IMR-90 (cell line): ENCODE data around the gene ZBTB7B. TPM values are rescaled to one million over a fixed set of nuclear protein-coding genes. Genes with fewer than 3 reads are reported as not detected.

Source experiments
- ATAC-seq: fragments of 200-7000 bp; cut with Tn5 transposase; 2 replicates; pipeline ENCODE4 v1.9.1; 2020; ENCODE audit warnings: low read depth, mild to moderate bottlenecking, moderate library complexity
- BruUV-seq: library from RNA; stranded (reverse); fragments of 400-500 nt; replicated peaks from 2 replicates; lab custom pipeline; 2021; lab: Mats Ljungman, UMichigan
- CTCF ChIA-PET: fragments of 300-600 bp; formaldehyde crosslinking; extraction: SDS; loops from one replicate; lab custom pipeline; 2021; ENCODE audit warnings: antibody characterized with exemption; lab: Yijun Ruan, JAX
- POLR2A ChIA-PET: fragments of 300-600 bp; sonication (Branson Sonifier 250); formaldehyde crosslinking; loops from one replicate; lab custom pipeline; 2022; ENCODE audit warnings: antibody characterized with exemption; ENCODE audit not compliant: unreplicated experiment; lab: Charles Lee
- DNase-seq: peaks from one replicate; pipeline ENCODE4 v3.0.0; 2013
- H2AFZ ChIP-seq: replicated peaks from 2 replicates; pipeline ENCODE3; 2013; ENCODE audit warnings: low read length, mild to moderate bottlenecking; ENCODE audit not compliant: poor library complexity
- H2AK5ac ChIP-seq: 2 replicates; pipeline ENCODE4 v1.6.1; 2013; ENCODE audit warnings: low read depth, low read length, inconsistent platforms
- H2AK9ac ChIP-seq: replicated peaks from 2 replicates; pipeline ENCODE3; 2013; ENCODE audit warnings: mild to moderate bottlenecking, low read depth, low read length, moderate library complexity; ENCODE audit not compliant: poor library complexity
- H2BK120ac ChIP-seq: 2 replicates; pipeline ENCODE4 v1.6.1; 2013; ENCODE audit warnings: low read depth, low read length, inconsistent platforms
- H2BK15ac ChIP-seq: 3 replicates; pipeline ENCODE4 v1.6.1; 2013; ENCODE audit warnings: low read depth, low read length, inconsistent platforms
- H2BK20ac ChIP-seq: 2 replicates; pipeline ENCODE4 v1.6.1; 2013; ENCODE audit warnings: low read depth, mild to moderate bottlenecking, inconsistent platforms, low read length, moderate library complexity
- H2BK5ac ChIP-seq: 2 replicates; pipeline ENCODE4 v1.6.1; 2013; ENCODE audit warnings: mild to moderate bottlenecking, low read depth, low read length, inconsistent platforms; ENCODE audit not compliant: poor library complexity, severe bottlenecking
- H3K14ac ChIP-seq: replicated peaks from 2 replicates; pipeline ENCODE4 v1.6.1; 2013; ENCODE audit warnings: low read depth, low read length, inconsistent platforms
- H3K18ac ChIP-seq: 2 replicates; pipeline ENCODE4 v1.6.1; 2013; ENCODE audit warnings: low read depth, low read length, control low read depth
- H3K23ac ChIP-seq: 2 replicates; pipeline ENCODE4 v1.6.1; 2013; ENCODE audit warnings: low read depth, low read length, inconsistent platforms
- H3K27ac ChIP-seq: 2 replicates; pipeline ENCODE4 v1.5.1; 2013; ENCODE audit warnings: mild to moderate bottlenecking, control low read depth, low read length; ENCODE audit not compliant: insufficient read depth
- H3K27me3 ChIP-seq: 2 replicates; pipeline ENCODE4 v1.6.1; 2013; ENCODE audit warnings: low read length; ENCODE audit not compliant: control insufficient read depth, insufficient read depth
- H3K36me3 ChIP-seq: 2 replicates; pipeline ENCODE4 v1.6.1; 2013; ENCODE audit warnings: low read length, mixed read lengths; ENCODE audit not compliant: control insufficient read depth, insufficient read depth
- H3K4ac ChIP-seq: 2 replicates; pipeline ENCODE4 v1.6.1; 2013; ENCODE audit warnings: low read depth, low read length, inconsistent platforms
- H3K4me1 ChIP-seq: 2 replicates; pipeline ENCODE4 v1.6.1; 2013; ENCODE audit warnings: low read length, mixed read lengths; ENCODE audit not compliant: control insufficient read depth, insufficient read depth
- H3K4me2 ChIP-seq: 2 replicates; pipeline ENCODE4 v1.6.1; 2013; ENCODE audit warnings: low read depth, mild to moderate bottlenecking, control low read depth, low read length, moderate library complexity
- H3K4me3 ChIP-seq: 2 replicates; pipeline ENCODE4 v1.5.1; 2013; ENCODE audit warnings: low read depth, mild to moderate bottlenecking, control low read depth, low read length, moderate library complexity; ENCODE audit not compliant: insufficient read depth
- H3K56ac ChIP-seq: 2 replicates; pipeline ENCODE4 v1.6.1; 2013; ENCODE audit warnings: low read length, inconsistent platforms; ENCODE audit not compliant: insufficient read depth; ENCODE audit errors: extremely low read depth
- H3K79me1 ChIP-seq, 2 experiments: 2 replicates each; pipeline ENCODE4 v1.6.1; 2013; ENCODE audit warnings: low read length in 2 of 2, inconsistent platforms in 1 of 2, low read depth in 1 of 2
- H3K9ac ChIP-seq: 2 replicates; pipeline ENCODE4 v1.6.1; 2013; ENCODE audit warnings: low read depth, low read length, control low read depth
- H3K9me1 ChIP-seq: 2 replicates; pipeline ENCODE4 v1.6.1; 2013; ENCODE audit warnings: low read length, inconsistent platforms; ENCODE audit not compliant: insufficient read depth
- H3K9me3 ChIP-seq: 2 replicates; pipeline ENCODE4 v1.6.1; 2013; ENCODE audit warnings: low read length; ENCODE audit not compliant: control insufficient read depth, insufficient read depth
- H4K20me1 ChIP-seq: 2 replicates; pipeline ENCODE4 v1.6.1; 2013; ENCODE audit warnings: low read length, inconsistent platforms; ENCODE audit not compliant: insufficient read depth
- H4K5ac ChIP-seq: 2 replicates; pipeline ENCODE4 v1.6.1; 2013; ENCODE audit warnings: mild to moderate bottlenecking, low read depth, low read length, control low read depth
- H4K8ac ChIP-seq, 2 experiments: 2 replicates each; pipeline ENCODE4 v1.6.1; 2013; ENCODE audit warnings: low read depth in 2 of 2, low read length in 2 of 2, control low read depth in 1 of 2, inconsistent platforms in 1 of 2
- H4K91ac ChIP-seq: 2 replicates; pipeline ENCODE4 v1.6.1; 2013; ENCODE audit warnings: low read depth, low read length, inconsistent platforms; ENCODE audit not compliant: insufficient read depth
- BHLHE40 ChIP-seq: fragments of 150-350 bp; IDR thresholded peaks from 2 replicates; pipeline ENCODE4 v1.6.1; 2016; ENCODE audit warnings: mild to moderate bottlenecking, low read depth, low read length
- CEBPB ChIP-seq: IDR thresholded peaks from 2 replicates; pipeline ENCODE4 v1.6.1; 2012; ENCODE audit warnings: low read depth, low read length, improper control_type of control experiment
- CHD1 ChIP-seq: IDR thresholded peaks from 2 replicates; pipeline ENCODE4 v1.6.1; 2012; ENCODE audit warnings: low read depth, low read length, improper control_type of control experiment
- CTCF ChIP-seq: conservative IDR thresholded peaks from 2 replicates; pipeline ENCODE4 v1.5.1; 2012; ENCODE audit warnings: mild to moderate bottlenecking, low read depth, low read length, improper control_type of control experiment
- FOS ChIP-seq: fragments of 150-350 bp; IDR thresholded peaks from 2 replicates; pipeline ENCODE4 v1.6.1; 2016; ENCODE audit warnings: low read depth, low read length
- NFE2L2 ChIP-seq: fragments of 150-350 bp; IDR thresholded peaks from 2 replicates; pipeline ENCODE4 v1.6.1; 2016; ENCODE audit warnings: low read depth, mild to moderate bottlenecking, low read length
- POLR2A ChIP-seq: IDR thresholded peaks from 2 replicates; pipeline ENCODE4 v1.6.1; 2012; ENCODE audit warnings: mild to moderate bottlenecking, low read depth, low read length
- RFX5 ChIP-seq: IDR thresholded peaks from 2 replicates; pipeline ENCODE4 v1.8.0; 2012; ENCODE audit warnings: low read depth, mild to moderate bottlenecking, low read length, moderate library complexity
- SMC3 ChIP-seq: fragments of 150-350 bp; IDR thresholded peaks from 2 replicates; pipeline ENCODE4 v1.6.1; 2016; ENCODE audit warnings: low read depth, mild to moderate bottlenecking, antibody characterized with exemption, low read length, moderate library complexity
- WGBS, 2 experiments: methylation state at CpG; one replicate each; pipeline versions ENCODE4 v1.1.5 to v1.1.7; 2013; ENCODE audit warnings: missing lambda C conversion rate in 2 of 2; ENCODE audit not compliant: insufficient read length in 1 of 2; ENCODE audit errors: extremely low coverage in 2 of 2; 5-methylcytosine and 5-hydroxymethylcytosine counted together
- dilution Hi-C: fragments of 300-500 bp; cut with HindIII; formaldehyde crosslinking; loops from one replicate; pipeline ENCODE4 v1.14.3; 2018; ENCODE audit warnings: low sequenced_read_pairs; ENCODE audit not compliant: unreplicated experiment
- in situ Hi-C: fragments of 300-500 bp; cut with MboI; formaldehyde crosslinking; loops from 3 replicates; pipeline ENCODE4 v1.14.3; 2019; ENCODE audit warnings: low sequenced_read_pairs, inconsistent platforms, mixed read lengths
- intact Hi-C: fragments of 100-400 bp; cut with micrococcal nuclease; formaldehyde crosslinking; loops from 2 replicates; pipeline ENCODE4 v1.10.0; 2022
- polyA plus RNA-seq, 3 experiments: library from polyadenylated mRNA; depleted of rRNA; stranded (reverse); fragments of >200 nt; gene quantifications; 2 replicates each; pipeline ENCODE4 v1.2.3, GENCODE V29; 2012; ENCODE audit warnings: low replicate concordance in 1 of 3
- total RNA-seq: library from RNA; depleted of rRNA; stranded (reverse); fragments of >200 nt; gene quantifications from 2 replicates; pipeline ENCODE4 v1.2.3, GENCODE V29; 2012

The ZBTB7B gene
- total and polyA plus RNA-seq, 2 of the 4 experiments (the other 2 are of a cell fraction): 7.7 to 17.4 TPM

GRCh38 chr1:154962795-154963330, 39.7 kb upstream of the ZBTB7B start:
- no peak overlapping the region for H3K4me3 ChIP-seq
- CTCF ChIA-PET: no interaction called here
- no peak overlapping the region for H2AK9ac ChIP-seq
- peaks cover 31% of the 10 kb centered on the region for H4K20me1 ChIP-seq
- H2AK5ac ChIP-seq: no peak overlapping the region
- in situ Hi-C loops (no loop called here), intact Hi-C loops (no loop called here), dilution Hi-C loops (no loop called here)
- peaks cover 62% of the 10 kb centered on the region for H3K36me3 ChIP-seq
- no peak overlapping the region for H3K18ac ChIP-seq
- WGBS, 2 experiments: 33% methylated on average over 1 of the region's 6 CpGs; no CpG with 5 or more reads in 1 of the 2 experiments
- no peaks in the 10 kb centered on the region for H3K27me3 ChIP-seq
- no peak overlapping the region for H2AFZ ChIP-seq
- H4K91ac ChIP-seq: no peak overlapping the region
- no peaks in the 10 kb centered on the region for H3K9me3 ChIP-seq
- POLR2A ChIA-PET: no interaction called here
- peak overlapping the region in 1 of 2 experiments; percentile 88; a peak in 1 of 4 replicates for H4K8ac ChIP-seq
- peaks cover 8% of the 10 kb centered on the region for H3K4me1 ChIP-seq
- ATAC-seq (no peak), DNase-seq (no peak)
- H3K23ac ChIP-seq: no peak overlapping the region
- peak overlapping the region; percentile 16; the same call in 1 of the 2 replicates for H3K27ac ChIP-seq
- TF ChIP-seq CHD1 (no peak), BHLHE40 (no peak), CTCF (no peak), CEBPB (no peak), SMC3 (no peak), FOS (no peak), POLR2A (no peak), NFE2L2 (no peak), RFX5 (no peak)
- no peak overlapping the region for H2BK15ac ChIP-seq
- H3K4me2 ChIP-seq: no peak overlapping the region
- H3K56ac ChIP-seq: no peak overlapping the region
- no peak overlapping the region for H4K5ac ChIP-seq
- no peak overlapping the region for H2BK20ac ChIP-seq
- no peak overlapping the region for H2BK5ac ChIP-seq
- H3K9ac ChIP-seq: peak overlapping the region; percentile 89
- H3K14ac ChIP-seq: no peak overlapping the region
- peaks cover 29 to 71% of the 10 kb centered on the region in 2 experiments for H3K79me1 ChIP-seq
- no peak overlapping the region for H2BK120ac ChIP-seq
- no TSS peak for BruUV-seq
- H3K4ac ChIP-seq: no peak overlapping the region; the same call in 1 of the 2 replicates
- H3K9me1 ChIP-seq: no peaks in the 10 kb centered on the region
